ENCODE results near the gene PDCD2L. TPM values are rescaled to one million over a fixed set of nuclear protein-coding genes. Genes with fewer than 3 reads are reported as not detected.

PDCD2L gene
- total RNA-seq, 1 donor from 2014 or later = 10.8 TPM

Other genes with a start within 250 kb of the PDCD2L start
- 79.4 TPM for gene LSM14A, start 231.9 kb upstream of the PDCD2L start, total RNA-seq
- 15.5 TPM for gene GARRE1, start 149.8 kb upstream of the PDCD2L start, total RNA-seq
- 105 TPM for gene GPI, start 39.2 kb upstream of the PDCD2L start, total RNA-seq
- 108 TPM for gene UBA2, start 24.0 kb downstream of the PDCD2L start, total RNA-seq
- gene WTIP, start 77.4 kb downstream of the PDCD2L start, total RNA-seq = 13.0 TPM